GM12872 (cell line): ENCODE results near the gene CLNK.

Source experiments
- TF ChIP-seq, protein P1 (sequence below): IDR thresholded peaks from 3 replicates; pipeline ENCODE4 v1.5.1; 2011; ENCODE audit warnings: low read depth, mild to moderate bottlenecking, low read length, moderate library complexity; ENCODE audit not compliant: insufficient read depth

The CLNK gene

DNA sequence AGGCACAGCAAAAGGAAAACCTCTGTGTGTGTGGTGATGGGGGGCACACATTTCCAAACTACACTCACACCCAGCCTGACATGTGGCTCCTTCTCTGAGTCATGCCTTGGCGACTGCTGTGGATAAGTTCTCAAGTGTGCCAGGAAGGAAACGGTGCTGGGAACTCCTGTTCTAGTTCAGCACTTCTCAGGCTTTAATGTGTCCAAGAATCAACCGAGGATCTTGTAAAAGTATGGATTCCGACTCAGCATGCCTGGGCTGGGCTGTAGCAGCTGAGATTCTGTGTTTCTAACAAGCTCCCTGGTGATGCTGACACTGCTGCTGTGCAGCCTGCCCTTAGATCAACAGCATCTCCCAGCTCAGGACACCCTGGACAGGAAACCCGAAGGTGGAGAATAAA, 20.2 kb downstream of the CLNK start:
- TF ChIP-seq, protein P1, sequence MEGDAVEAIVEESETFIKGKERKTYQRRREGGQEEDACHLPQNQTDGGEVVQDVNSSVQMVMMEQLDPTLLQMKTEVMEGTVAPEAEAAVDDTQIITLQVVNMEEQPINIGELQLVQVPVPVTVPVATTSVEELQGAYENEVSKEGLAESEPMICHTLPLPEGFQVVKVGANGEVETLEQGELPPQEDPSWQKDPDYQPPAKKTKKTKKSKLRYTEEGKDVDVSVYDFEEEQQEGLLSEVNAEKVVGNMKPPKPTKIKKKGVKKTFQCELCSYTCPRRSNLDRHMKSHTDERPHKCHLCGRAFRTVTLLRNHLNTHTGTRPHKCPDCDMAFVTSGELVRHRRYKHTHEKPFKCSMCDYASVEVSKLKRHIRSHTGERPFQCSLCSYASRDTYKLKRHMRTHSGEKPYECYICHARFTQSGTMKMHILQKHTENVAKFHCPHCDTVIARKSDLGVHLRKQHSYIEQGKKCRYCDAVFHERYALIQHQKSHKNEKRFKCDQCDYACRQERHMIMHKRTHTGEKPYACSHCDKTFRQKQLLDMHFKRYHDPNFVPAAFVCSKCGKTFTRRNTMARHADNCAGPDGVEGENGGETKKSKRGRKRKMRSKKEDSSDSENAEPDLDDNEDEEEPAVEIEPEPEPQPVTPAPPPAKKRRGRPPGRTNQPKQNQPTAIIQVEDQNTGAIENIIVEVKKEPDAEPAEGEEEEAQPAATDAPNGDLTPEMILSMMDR, result no peak

DNA sequence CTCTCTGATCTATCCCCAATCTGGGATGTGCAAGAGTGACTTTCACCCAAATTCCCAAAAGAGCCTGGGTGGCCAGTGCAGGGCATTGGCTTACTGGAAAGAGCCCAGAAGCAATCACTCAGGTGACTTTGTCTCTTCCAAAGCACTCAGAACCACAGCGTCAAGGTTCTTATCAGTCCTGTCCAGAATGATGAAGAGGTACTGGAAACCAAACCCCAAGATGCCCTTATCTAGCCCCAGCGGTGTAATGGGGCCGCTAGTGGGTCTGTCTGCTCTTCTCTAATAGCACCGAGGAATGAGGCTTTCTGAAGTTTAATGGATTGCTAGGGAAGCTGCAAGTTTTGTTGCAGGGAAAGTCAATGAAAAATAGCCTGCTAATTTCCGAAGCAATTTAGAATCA, 21.6 kb downstream of the CLNK start:
- TF ChIP-seq, protein P1, result no peak

DNA sequence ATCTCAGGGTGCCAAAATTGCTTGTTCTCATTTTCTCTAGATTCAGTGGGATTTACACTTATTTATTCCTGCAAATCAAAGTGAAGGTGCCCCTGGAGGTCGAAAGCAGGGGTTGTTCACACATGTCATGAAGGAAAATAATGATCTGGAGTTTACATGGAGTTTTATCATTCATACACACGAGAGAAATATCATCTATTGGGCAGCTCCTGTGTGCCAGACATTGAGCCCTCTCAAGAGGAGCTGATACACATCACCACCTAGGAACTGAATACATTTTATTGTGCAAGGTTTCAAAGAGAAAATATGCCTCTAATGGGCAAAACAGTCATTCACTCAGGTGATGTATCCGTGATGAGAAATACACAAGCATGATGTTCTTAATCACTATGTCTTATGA, 23.5 kb downstream of the CLNK start:
- TF ChIP-seq, protein P1, result no peak

DNA sequence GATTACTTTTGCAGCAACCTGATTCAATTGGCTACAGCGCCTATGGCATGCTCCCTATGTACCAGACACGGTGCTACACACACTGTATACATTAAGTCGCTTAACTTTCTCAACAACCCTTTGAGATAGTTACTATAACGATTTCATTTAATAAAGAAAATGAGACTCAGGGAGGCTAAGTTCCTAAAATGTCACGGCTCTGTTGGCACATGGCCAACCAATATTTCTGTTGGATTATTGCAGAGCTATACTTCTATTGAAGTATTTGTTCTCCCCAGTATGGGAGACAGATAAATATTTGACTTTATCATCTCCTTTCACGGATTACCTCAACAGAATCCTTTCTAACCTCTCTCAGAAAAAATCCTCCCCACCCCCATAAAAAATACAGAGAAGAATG, 25.3 kb downstream of the CLNK start:
- TF ChIP-seq, protein P1, result no peak

DNA sequence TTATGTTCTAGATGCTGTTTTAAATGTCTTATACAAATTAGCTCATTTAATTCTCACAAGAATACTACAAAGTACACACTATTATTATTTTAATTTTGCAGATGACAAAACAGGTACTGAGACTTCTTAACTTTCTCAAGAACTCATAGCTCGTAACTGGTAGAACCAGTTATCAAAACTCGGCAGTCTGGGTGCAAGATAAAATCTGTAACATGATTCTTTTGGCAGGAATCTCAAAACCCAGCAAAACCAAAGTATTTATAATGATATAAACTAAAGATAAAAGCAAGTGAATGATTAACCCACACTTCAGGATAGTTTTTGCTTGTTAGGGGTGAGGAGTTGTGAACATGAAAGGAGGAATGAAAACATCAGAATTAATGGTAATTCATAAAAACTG, 27.6 kb downstream of the CLNK start:
- TF ChIP-seq, protein P1, result no peak

DNA sequence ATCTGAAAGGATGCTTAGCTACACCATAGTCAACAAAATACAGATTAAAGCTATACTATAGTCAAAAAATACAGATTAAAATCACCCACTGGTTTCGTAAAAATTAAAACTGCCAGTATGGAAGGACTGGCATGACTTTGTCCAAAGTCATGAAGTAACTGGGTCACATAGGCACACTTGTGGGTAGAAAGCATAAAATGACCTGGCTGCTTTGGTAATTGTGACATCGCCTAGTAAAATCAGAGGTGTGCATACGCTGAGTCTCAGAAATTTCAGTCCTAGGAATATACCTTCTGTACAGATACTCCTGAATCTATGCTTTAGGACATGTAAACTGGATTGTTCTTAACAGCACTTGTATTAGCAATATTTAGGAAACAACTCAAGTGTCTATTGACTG, 28.1 kb downstream of the CLNK start:
- TF ChIP-seq, protein P1, result no peak

DNA sequence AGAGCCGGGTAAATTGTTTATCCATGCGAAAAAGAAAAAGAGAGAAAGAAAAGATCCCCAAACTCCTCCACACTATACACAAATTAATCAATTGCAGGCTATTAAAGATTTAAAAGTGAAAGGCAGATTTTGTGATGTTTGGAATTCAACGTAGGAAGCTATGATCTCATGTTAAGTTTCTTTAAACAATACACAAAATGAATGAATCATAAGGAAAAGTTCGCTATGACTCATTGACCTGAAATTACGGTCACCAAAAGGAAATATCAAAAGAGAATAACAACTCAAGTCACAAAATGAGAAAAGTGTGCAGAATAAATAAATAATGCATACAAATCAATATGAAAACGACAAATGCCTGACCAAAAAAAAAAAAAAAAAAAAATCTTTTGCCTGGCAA, 28.6 kb downstream of the CLNK start:
- TF ChIP-seq, protein P1, result no peak

DNA sequence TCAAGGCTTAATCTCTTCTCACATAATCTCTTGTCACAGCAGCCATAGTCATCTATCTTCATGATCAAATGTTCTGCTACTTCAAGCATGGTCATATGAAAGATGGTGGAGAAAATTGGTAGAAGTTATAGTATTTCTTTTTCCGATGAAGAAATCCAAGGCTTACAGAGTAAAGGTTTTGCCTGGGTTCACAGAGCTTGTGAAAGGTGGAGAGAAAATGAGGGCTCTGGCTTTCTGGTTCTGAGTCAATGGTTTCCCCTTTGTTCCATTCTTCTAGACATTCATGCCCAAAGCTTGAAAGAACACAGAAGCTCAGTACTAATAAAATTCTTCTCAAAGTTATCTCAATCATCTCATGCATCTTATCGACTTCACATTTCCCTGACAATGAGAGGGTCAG, 36.1 kb downstream of the CLNK start:
- TF ChIP-seq, protein P1, result no peak
